NOMO-1 treated with dmso at 0.1 percent for 144 hours (cell line): ENCODE results near the gene RET.

Experiments
- DNase-seq: peaks from one replicate; lab custom pipeline; 2025; ENCODE audit not compliant: unreplicated experiment; lab: John Stamatoyannopoulos, UW

Gene RET

DNA sequence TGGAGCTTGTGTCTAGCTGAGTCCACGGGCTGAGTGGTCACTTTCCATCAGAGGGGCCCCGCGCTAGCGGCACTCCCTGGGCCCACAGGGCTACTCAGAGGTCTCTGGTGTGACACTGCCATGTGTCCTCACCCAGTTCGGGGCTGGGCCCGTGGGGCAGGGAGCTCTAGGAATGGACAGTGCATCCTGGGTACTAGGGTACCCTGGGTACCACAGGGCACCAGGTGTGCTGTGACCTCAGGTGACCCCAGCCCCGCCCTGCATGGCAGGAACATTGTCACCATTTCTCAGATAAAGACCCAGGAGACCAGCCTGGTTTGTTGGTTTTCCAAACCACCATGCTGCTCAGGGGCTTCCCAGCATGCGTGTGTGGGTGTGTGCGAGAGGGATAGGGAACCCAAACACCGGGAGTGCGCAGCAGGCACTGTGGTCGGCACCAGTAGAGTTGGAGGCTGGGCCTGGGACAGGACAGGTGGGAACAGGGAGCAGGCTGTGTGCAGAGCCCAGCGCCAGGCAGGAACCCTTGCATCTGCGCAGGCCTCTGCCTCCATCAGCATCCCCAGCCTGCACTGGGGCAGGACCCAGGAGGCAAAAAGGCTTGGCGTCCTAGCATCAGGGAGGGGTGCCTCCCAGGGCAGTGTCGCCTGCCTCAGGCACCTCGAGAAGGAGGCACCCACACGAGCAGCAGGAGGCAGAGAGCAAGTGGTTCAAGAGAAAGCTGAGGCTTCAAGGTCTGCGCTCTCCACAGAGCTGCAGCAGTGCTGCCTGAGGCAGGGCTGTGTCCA is 42.0 kb downstream of the RET start:
- DNase-seq, result no peak

DNA sequence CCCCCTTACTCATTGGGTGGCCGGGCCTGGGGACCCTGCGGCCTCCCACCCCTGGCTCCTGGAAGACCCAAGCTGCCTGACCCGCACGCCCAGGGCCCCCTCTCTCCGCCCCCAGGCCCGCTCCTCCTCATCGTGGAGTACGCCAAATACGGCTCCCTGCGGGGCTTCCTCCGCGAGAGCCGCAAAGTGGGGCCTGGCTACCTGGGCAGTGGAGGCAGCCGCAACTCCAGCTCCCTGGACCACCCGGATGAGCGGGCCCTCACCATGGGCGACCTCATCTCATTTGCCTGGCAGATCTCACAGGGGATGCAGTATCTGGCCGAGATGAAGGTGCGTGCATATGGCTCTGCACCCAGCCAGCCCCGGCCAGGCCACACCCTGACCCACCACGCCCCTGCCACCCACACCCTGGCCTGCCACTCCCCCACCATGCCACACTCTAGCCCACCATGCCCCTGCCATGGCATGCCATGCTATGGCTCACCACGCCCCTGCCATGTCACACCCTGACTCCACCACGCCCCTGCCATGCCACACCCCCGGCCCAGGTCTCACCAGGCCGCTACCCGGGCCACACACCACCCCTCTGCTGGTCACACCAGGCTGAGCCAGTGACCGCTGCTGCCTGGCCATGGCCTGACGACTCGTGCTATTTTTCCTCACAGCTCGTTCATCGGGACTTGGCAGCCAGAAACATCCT is 42.7 kb downstream of the RET start:
- no peak for DNase-seq

DNA sequence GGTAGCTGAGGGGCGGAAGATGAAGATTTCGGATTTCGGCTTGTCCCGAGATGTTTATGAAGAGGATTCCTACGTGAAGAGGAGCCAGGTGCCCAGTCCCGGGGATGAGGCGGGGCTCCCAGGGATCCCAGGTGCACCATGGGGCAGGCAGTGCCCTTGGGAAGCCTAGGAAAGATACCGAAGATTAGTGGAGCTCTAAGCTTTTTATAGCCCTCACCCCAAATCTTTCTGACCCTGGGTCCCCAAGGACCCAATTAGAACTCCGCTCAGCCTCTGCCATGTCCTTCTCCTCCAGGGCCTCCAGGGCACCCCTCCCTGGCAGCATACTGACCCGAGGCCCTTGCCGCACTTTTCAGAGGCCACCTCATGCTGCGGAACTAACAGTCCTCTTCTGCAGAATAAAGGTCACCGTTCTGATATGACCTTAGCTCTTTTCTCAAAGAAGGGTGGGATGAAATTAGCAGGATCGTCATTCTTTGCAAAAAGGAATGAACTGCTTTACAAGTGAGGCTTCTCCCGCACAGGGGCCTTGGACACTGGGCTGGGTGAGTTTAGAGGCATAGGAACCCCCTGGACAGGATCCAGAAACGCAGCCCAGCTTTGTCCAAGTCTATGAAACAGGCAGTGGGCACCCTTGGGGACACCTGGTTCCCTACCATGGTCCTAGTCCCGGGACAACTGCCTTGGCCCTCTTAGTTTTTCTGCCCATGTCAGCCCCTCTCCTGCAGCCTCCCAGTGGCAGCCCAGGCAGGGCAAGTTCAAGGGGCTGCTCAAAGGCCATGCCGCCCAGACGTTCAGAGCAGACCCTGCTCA is 43.5 kb downstream of the RET start:
- no peak for DNase-seq

DNA sequence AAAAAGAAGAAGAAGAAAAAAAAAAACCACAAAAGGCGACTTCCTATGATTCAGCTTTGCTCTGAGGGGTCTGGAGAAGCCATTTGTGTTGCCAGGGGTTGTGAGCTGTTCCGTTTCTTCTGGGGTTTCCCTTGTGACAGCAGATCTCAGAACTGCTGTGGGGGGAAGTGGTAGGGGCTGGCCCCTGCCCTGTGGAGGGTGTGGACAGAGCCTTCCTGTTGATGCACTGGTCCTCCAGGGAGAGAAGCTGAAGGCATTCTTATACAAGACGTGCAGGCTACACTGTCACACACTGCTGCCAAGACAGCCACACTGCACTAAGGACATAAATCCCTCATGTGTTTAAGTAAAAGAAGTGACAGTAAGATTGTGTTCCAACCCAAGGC is 44.1 kb downstream of the RET start:
- peak; percentile 91 for DNase-seq

DNA sequence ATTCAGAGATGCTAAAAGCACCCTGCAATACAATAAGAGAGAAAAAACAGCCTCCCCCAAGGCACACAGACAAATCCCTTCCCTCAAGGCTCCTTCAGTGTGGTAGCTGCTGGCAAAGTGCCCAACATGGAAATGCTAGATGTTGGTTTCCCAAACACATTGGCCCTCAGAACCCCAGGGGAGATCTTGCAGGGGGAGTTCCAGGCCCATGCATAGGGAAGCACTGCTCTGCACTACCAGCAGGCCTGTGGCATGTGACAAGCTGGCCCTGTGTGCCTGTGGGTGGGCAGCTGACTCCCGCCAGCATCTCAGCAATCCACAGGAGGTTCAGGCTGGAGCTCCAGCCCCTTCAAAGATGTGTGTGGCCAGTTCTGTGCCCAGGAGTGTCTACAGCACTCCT is 44.6 kb downstream of the RET start:
- DNase-seq, result no peak

DNA sequence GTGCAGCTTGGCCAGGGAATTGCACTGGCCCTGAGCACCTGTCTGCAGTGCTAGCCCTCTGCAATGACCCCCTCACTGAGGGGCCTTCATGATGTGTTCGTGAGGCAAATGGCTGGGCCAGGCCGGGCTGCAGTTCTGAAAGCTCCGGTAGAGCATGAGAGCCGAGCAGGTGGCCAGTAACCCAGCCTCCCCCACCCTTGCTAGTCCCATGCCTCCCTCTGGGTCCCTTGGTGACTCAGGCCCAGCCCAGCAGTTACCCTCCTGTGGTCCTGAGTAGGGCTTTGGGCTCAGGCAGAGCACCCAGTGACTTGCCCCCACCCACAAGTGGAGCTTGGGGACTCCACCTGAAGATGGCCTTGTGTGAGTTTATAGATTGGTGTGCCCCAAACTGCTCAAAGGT is 45.2 kb downstream of the RET start:
- DNase-seq, result no peak

DNA sequence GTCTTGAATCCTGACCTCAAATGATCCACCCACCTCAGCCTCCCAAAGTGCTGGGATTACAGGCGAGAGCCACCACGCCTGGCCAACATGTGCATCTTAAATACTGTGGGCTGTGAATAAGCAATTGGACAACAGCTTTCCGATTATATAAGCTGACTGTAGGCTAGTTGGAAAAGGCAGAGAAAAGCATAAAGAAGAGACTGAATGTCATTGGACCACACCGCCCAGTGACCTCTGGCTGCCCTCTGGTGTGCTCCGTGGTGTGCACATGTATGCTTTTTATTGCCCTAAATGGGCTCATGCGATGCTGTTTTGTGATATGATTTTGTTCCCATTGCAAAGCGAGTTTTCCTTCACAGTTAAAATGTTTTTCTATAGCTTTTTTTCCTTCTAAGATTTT is 46.0 kb downstream of the RET start:
- no peak for DNase-seq

DNA sequence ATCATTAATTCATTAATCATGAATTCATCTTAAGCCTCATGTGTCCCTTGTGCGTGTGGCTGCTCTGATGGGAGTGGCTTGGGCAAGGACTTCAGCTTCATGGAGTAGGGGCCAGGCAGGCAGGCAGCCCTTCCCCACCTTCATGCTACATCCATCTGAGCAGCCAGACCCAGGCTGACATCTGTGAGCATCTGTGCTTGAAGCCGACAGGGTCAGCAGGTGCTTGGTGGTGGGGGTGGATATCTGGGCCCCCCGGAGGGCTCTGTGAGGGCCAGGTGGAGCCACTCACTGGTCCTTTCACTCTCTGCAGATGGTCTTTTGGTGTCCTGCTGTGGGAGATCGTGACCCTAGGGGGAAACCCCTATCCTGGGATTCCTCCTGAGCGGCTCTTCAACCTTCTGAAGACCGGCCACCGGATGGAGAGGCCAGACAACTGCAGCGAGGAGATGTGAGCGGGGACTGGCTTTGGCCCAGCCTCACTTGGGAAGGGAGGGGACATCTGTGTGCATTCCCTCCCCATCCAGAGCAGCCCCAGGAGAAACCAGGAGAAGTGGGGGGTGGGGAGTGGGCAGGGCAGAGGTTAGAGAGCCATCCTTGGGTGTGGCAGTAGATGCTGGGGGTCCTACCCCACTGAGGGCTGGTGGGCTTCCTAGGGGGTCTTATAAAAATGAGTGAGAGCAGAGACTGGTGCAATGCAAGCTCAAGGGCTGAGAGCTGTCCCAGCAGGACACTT is 46.7 kb downstream of the RET start:
- DNase-seq, result no peak

DNA sequence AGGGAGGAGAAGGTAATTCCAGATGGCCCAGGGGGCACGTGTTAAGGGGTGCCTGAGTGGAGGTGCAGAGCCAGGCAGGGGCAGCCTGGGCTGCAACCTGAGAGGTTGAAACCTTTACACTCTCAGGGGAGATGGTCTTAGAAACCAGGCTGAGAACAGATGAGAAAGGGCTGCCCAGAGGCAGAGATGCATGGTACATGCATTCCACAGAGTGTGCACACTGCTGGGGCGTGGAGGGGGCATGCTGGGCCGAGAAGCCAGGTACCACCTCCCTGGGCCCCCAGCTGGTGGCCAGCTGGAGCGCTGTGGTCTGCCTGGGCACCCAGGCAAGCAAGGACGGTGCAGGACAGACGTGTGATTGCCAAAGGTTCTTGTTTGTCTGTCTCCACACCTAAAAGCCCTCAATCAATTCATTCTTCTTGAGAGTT is 47.2 kb downstream of the RET start:
- DNase-seq, result no peak

DNA sequence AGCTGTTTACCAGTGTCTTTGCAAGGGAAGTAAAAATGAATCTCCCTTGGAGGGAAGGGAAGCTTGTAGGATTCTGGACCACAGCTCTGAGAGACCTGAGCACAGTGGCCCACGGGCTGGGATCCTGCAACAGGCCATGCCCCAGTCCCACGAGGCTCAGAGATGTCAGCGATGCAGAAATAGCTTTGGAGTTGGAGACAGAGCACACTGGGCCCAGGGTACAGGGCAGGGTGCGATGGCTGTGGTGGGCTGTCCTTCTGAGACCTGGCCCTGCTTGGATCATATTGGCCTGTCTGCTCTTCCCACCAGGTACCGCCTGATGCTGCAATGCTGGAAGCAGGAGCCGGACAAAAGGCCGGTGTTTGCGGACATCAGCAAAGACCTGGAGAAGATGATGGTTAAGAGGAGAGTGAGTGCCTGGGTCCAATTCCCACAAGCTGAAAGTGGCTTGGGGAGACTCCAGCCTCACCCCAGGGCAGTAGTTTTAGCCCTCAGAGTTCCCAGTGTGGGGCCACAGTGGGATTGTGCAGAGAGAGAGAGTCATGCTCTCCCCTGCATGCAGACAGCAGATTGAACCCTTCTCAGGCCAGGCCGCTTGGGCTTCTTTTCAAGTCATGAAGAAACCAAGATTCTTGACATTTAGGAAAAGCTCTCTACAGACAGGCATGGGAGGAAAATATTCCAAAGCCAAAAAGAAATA is 47.9 kb downstream of the RET start:
- DNase-seq, result no peak

DNA sequence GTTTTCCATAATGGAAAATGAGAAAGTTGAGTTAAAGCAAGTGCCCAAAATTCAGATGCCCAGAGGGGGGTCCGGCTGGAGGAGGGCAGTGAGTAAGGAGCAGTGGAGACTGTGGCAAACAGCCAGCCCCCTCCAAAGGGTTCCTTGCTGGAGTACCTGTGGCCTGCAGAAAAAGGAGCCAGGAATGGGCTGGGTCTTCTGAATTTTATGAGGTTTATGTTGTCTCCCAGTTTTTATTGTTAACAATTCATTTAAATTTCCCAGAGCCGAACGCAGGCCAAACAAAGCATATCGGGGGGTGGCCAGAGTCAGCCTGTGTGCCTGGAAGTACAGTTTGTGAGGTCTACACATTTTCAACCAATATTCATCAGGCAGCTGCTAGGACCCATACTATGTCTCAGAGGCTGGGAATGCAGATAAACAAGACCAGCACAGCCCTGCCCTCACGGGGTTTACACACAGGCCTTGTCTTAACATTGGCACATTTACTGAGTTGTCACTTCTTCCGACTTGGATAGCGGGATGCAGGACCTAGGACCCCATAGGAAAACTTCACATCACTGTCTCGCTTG is 48.5 kb downstream of the RET start:
- DNase-seq, result no peak

DNA sequence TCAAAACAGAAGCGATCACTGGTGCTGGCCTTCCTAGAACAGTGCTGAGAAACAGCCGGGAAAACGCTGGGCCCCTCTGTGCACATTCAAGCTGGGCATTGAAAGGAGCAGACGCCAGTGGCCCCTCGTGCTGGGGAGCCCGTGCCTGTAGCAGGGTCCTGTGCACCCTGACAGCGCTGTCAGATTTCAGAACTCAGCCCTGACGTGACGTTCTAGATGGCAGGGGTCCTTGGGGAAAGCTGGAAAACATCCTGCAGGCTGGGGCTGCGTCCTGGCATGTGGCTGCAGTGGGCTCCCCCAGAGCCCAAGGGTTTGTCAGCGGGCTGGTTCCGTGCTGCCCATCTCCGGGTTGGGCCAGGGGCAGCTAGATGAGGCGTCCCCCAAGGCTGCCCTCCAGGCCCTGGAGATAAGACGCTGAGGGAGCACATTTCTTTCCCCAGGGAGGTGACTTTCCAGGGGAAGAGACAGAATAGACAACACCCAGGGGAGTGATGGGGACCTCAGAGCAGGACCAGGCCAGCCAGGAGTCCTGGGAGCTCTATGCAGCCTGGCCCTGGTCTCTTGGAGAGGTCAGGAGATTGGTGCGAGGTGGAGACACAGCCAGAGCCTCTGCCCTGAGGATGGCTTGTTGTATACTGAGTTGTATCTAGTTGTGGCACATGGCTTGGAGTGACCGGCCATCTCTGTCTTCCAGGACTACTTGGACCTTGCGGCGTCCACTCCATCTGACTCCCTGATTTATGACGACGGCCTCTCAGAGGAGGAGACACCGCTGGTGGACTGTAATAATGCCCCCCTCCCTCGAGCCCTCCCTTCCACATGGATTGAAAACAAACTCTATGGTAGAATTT is 49.2 kb downstream of the RET start:
- no peak for DNase-seq

DNA sequence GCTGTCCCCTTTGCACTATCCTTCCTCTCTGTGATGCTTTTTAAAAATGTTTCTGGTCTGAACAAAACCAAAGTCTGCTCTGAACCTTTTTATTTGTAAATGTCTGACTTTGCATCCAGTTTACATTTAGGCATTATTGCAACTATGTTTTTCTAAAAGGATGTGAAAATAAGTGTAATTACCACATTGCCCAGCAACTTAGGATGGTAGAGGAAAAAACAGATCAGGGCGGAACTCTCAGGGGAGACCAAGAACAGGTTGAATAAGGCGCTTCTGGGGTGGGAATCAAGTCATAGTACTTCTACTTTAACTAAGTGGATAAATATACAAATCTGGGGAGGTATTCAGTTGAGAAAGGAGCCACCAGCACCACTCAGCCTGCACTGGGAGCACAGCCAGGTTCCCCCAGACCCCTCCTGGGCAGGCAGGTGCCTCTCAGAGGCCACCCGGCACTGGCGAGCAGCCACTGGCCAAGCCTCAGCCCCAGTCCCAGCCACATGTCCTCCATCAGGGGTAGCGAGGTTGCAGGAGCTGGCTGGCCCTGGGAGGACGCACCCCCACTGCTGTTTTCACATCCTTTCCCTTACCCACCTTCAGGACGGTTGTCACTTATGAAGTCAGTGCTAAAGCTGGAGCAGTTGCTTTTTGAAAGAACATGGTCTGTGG is 50.0 kb downstream of the RET start:
- no peak for DNase-seq

DNA sequence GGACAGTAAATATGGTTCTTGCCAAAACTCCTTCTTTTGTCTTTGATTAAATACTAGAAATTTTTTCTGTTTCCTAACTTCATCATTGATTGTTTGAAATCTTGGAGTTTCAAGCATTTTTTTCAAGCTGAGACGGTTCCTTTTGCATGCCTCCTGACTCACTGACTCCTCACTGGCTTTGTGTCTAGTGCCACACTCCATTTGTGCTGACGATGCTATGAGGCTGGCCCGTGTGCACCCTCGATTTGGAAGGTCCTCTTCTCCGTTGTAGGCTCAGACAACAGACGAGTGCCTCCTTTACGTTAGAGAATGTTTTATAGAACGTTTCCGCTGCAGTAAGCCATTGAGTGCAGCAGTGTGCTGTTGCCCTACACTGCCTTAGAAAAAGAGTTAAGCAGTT is 50.6 kb downstream of the RET start:
- no peak for DNase-seq

DNA sequence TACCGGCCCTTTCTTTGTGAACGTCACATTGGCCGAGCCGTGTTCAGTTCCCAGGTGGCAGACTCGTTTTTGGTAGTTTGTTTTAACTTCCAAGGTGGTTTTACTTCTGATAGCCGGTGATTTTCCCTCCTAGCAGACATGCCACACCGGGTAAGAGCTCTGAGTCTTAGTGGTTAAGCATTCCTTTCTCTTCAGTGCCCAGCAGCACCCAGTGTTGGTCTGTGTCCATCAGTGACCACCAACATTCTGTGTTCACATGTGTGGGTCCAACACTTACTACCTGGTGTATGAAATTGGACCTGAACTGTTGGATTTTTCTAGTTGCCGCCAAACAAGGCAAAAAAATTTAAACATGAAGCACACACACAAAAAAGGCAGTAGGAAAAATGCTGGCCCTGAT is 51.5 kb downstream of the RET start:
- no peak for DNase-seq

DNA sequence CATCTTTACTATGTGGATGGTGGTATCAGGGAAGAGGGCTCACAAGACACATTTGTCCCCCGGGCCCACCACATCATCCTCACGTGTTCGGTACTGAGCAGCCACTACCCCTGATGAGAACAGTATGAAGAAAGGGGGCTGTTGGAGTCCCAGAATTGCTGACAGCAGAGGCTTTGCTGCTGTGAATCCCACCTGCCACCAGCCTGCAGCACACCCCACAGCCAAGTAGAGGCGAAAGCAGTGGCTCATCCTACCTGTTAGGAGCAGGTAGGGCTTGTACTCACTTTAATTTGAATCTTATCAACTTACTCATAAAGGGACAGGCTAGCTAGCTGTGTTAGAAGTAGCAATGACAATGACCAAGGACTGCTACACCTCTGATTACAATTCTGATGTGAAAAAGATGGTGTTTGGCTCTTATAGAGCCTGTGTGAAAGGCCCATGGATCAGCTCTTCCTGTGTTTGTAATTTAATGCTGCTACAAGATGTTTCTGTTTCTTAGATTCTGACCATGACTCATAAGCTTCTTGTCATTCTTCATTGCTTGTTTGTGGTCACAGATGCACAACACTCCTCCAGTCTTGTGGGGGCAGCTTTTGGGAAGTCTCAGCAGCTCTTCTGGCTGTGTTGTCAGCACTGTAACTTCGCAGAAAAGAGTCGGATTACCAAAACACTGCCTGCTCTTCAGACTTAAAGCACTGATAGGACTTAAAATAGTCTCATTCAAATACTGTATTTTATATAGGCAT is 52.3 kb downstream of the RET start:
- peak; percentile 45 for DNase-seq

DNA sequence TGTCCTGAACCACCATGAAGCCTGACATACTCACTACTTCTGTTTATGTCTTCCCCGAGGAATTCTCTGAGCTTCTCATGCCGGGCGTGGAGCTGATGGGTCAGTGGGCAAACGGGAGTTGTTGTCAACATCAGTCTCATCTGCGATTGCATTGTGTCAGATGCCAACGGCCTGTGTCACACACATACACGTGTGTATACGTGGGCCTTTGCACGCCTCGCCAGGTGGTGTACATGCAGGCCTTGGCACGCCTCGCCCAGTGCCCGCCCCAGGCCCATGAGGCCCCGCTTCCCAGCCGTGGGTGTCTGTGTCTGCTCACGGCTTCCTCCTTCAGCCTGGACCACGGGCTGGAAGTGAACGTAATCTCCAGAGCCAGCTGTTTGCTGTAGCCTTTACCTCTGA is 53.9 kb downstream of the RET start:
- no peak for DNase-seq

DNA sequence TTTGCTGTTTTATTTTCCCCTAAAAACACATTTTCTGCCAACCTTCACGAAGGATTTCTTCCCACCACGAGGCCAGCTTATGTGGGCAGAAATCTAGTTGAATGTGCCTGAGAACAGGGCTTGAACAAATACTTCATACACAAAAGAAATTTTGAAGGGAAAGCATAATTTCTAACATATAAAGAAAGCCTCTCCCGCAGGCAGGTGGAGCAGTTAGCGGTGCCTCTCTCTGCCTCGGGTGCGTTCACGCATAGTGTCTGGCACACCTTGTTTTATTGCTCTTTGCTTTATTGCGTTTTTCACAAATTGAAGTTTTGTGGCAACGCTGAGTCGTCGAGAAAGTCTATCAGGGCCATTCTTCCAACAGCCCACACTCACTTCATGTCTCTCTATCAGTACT is 54.4 kb downstream of the RET start:
- no peak for DNase-seq
